ENCODE results near the gene KIF15. TPM values are rescaled to one million over a fixed set of nuclear protein-coding genes. Genes with fewer than 3 reads are reported as not detected.
"Not testable (repeated sequence)": the region's sequence is repeated elsewhere in the genome, so short reads cannot be mapped to it uniquely, and the experiment has no call there.

The KIF15 gene
- total and polyA plus RNA-seq, 11 donors = 0.16 to 3.0 (median 0.65) TPM; not detected in 1

DNA sequence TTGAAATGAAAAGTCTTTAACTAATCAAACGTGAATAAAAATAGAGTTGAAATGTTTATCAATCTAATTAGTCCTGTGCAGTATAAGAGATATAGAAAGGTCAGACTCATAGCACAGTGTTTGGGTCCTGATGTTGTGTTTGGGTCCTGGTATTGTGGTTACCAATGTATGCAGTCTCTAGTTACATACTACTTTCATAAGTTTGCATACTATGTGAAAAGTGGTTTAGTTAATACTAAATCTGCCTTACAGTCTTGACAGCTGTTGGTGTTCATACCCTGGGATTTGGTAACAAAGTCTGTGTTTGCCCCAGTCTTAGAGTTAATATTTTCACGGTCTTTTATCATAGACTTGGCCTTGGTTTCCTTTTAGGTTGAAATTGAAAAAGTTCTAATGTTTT is 41.7 kb downstream of the KIF15 start:
- H3K27me3 ChIP-seq = no peaks in the 10 kb centered on the region
- no peak overlapping the region for H3K27ac ChIP-seq
- no peaks in the 10 kb centered on the region for H3K4me1 ChIP-seq
- no peaks in the 10 kb centered on the region for H3K9me3 ChIP-seq
- intact Hi-C loops (cut with DNase I) = no loop called here
- TF ChIP-seq POLR2A (IDR thresholded peaks at IDR 0.05) = no peak
- no peak for TF ChIP-seq CTCF (IDR thresholded peaks at IDR 0.05)
- ATAC-seq = no peak
- H3K4me3 ChIP-seq = no peak overlapping the region
- no peak for DNase-seq
- WGBS, 4 donors = 88 to 94% (median 94%) methylated on average over 2 of the region's 2 CpGs
- H3K36me3 ChIP-seq = peaks cover 0 to 19% (median 0%) of the 10 kb centered on the region in 9 donors

- 95 to 98% (median 96%) methylated on average over 2 of the region's 2 CpGs for WGBS, 4 donors
- no peak for TF ChIP-seq CTCF (IDR thresholded peaks at IDR 0.05)
- no peak for TF ChIP-seq POLR2A (IDR thresholded peaks at IDR 0.05)
- ATAC-seq = no peak
Measured at GRCh38 chr3:44805960-44806359, 44.4 kb downstream of the KIF15 start.

GRCh38 chr3:44814751-44815150 is 53.2 kb downstream of the KIF15 start:
- peaks cover 0 to 9% (median 0%) of the 10 kb centered on the region in 9 donors for H3K36me3 ChIP-seq

More at GRCh38 chr3:44805960-44806359, 44.4 kb downstream of the KIF15 start:
- H3K4me1 ChIP-seq = no peaks in the 10 kb centered on the region
- no peak overlapping the region for H3K27ac ChIP-seq
- H3K27me3 ChIP-seq = no peaks in the 10 kb centered on the region
- H3K9me3 ChIP-seq = no peaks in the 10 kb centered on the region
- intact Hi-C loops (cut with DNase I) = no loop called here
- H3K36me3 ChIP-seq = peaks cover 0 to 11% (median 0%) of the 10 kb centered on the region in 9 donors
- H3K4me3 ChIP-seq = no peak overlapping the region
- DNase-seq = no peak

DNA sequence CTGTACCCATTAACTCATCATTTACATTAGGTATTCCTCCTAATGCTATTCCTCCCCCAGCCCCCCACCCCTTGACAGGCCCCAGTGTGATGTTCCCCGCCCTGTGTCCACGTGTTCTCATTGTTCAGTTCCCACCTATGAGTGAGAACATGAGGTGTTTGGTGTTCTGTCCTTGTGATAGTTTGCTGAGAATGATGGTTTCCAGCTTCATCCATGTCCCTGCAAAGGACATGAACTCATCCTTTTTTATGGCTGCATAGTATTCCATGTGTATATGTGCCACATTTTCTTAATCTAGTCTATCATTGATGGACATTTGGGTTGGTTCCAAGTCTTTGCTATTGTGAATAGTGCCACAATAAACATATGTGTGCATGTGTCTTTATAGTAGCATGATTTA is 54.7 kb downstream of the KIF15 start:
- H3K36me3 ChIP-seq; intact Hi-C loops (cut with DNase I); ATAC-seq; H3K9me3 ChIP-seq; H3K27me3 ChIP-seq; H3K4me1 ChIP-seq; H3K27ac ChIP-seq; H3K4me3 ChIP-seq; DNase-seq: not testable (repeated sequence)
- WGBS, 4 donors = 99 to 100% (median 100%) methylated on average over 2 of the region's 2 CpGs

More at GRCh38 chr3:44814751-44815150, 53.2 kb downstream of the KIF15 start:
- DNase-seq = no peak
- Histone ChIP-seq H3K27ac (no peak overlapping the region), H3K9me3 (peaks cover 0 to 2% (median 0%) of the 10 kb centered on the region in 12 donors), H3K27me3 (no peaks in the 10 kb centered on the region), H3K4me3 (no peak overlapping the region), H3K4me1 (no peaks in the 10 kb centered on the region)
- ATAC-seq = no peak
- 96 to 98% (median 96%) methylated on average over 6 of the region's 6 CpGs for WGBS, 4 donors
- no peak for TF ChIP-seq POLR2A (IDR thresholded peaks at IDR 0.05)
- TF ChIP-seq CTCF (IDR thresholded peaks at IDR 0.05) = no peak
- intact Hi-C loops (cut with DNase I) = no loop called here

DNA sequence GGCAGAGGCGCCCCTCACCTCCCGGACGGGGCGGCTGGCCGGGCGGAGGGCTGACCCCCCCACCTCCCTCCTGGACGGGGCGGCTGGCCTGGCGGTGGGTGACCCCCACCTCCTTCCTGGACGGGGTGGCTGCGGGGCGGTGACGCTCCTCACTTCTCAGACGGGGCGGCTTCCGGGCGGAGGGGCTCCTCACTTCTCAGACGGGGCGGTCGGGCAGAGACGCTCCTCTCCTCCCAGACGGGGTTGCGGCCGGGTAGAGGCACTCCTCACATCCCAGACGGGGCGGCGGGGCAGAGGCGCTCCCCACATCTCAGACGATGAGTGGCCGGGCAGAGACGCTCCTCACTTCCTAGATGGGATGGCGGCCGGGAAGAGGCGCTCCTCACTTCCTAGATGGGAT is 59.6 kb downstream of the KIF15 start:
- H3K4me1 ChIP-seq; H3K4me3 ChIP-seq; H3K36me3 ChIP-seq; ATAC-seq; H3K27me3 ChIP-seq; intact Hi-C loops (cut with DNase I); DNase-seq; H3K27ac ChIP-seq; H3K9me3 ChIP-seq: not testable (repeated sequence)
- WGBS, 4 donors = 94 to 100% (median 97%) methylated on average over 9 to 34 of the region's 34 CpGs

All from heart left ventricle (tissue), 16 donors.